Keratinocyte (primary cell): ENCODE data around the gene SUSD4. TPM values are rescaled to one million over a fixed set of nuclear protein-coding genes. Genes with fewer than 3 reads are reported as not detected.

Source experiments
- DNase-seq: peaks from one replicate; pipeline ENCODE4 v3.0.0-alpha.2; 2011; ENCODE audit warnings: low read depth, missing footprints, low spot score
- FAIRE-seq: peaks from 2 replicates; lab custom pipeline; 2011; peaks lifted over from hg19 to GRCh38; lab: Jason Lieb, UNC
- H2AFZ ChIP-seq: 2 replicates; pipeline ENCODE4 v1.6.0; 2012; ENCODE audit warnings: low read length, control low read depth, inconsistent platforms; ENCODE audit not compliant: control insufficient read depth
- H3K27ac ChIP-seq: 2 replicates; pipeline ENCODE4 v1.5.1; 2011; ENCODE audit warnings: low read length; ENCODE audit not compliant: control insufficient read depth, insufficient read depth
- H3K27me3 ChIP-seq: 3 replicates; pipeline ENCODE4 v1.6.0; 2011; ENCODE audit warnings: low read length; ENCODE audit not compliant: control insufficient read depth, insufficient read depth; ENCODE audit errors: extremely low read depth
- H3K36me3 ChIP-seq, 2 experiments: 2 replicates in 1 of 2; 3 replicates in 1 of 2; pipeline ENCODE4 v1.5.1; 2011; ENCODE audit warnings: low read length in 2 of 2, mild to moderate bottlenecking in 1 of 2; ENCODE audit not compliant: control insufficient read depth in 2 of 2, insufficient read depth in 2 of 2; ENCODE audit errors: extremely low read depth in 1 of 2
- H3K4me1 ChIP-seq: 3 replicates; pipeline ENCODE4 v1.5.1; 2011; ENCODE audit warnings: low read length; ENCODE audit not compliant: control insufficient read depth, insufficient read depth; ENCODE audit errors: extremely low read depth
- H3K4me2 ChIP-seq: 3 replicates; pipeline ENCODE4 v1.6.0; 2011; ENCODE audit warnings: low read depth, low read length; ENCODE audit not compliant: control insufficient read depth, insufficient read depth; ENCODE audit errors: extremely low read depth
- H3K4me3 ChIP-seq, 3 experiments: fragments of 200-600 bp in 1 of 3; sonication (generic) in 1 of 3; 2 replicates in 2 of 3; 3 replicates in 1 of 3; pipeline ENCODE4 v1.5.1; 2011 to 2016; ENCODE audit warnings: low read length in 3 of 3, mild to moderate bottlenecking in 3 of 3, control low read depth in 2 of 3, inconsistent platforms in 1 of 3, low read depth in 1 of 3, mixed read lengths in 1 of 3, mixed run types in 1 of 3, moderate library complexity in 1 of 3; ENCODE audit not compliant: control insufficient read depth in 2 of 3, insufficient read depth in 2 of 3; ENCODE audit errors: extremely low read depth in 1 of 3
- H3K79me2 ChIP-seq: 2 replicates; pipeline ENCODE4 v1.6.0; 2012; ENCODE audit warnings: low read length; ENCODE audit not compliant: control insufficient read depth, insufficient read depth
- H3K9ac ChIP-seq: 3 replicates; pipeline ENCODE4 v1.6.0; 2011; ENCODE audit warnings: low read length; ENCODE audit not compliant: control insufficient read depth, insufficient read depth; ENCODE audit errors: extremely low read depth
- H3K9me1 ChIP-seq: 3 replicates; pipeline ENCODE4 v1.6.0; 2011; ENCODE audit warnings: low read length; ENCODE audit not compliant: control insufficient read depth, insufficient read depth; ENCODE audit errors: extremely low read depth
- H3K9me3 ChIP-seq: 2 replicates; pipeline ENCODE4 v1.5.1; 2012; ENCODE audit warnings: low read depth, low read length; ENCODE audit not compliant: control insufficient read depth
- H4K20me1 ChIP-seq: 3 replicates; pipeline ENCODE4 v1.6.0; 2011; ENCODE audit warnings: low read length; ENCODE audit not compliant: control insufficient read depth, insufficient read depth; ENCODE audit errors: extremely low read depth
- CTCF ChIP-seq, 3 experiments: IDR thresholded peaks in 1 of 3; conservative IDR thresholded peaks in 1 of 3; optimal IDR thresholded peaks in 1 of 3; 2 replicates in 2 of 3; 3 replicates in 1 of 3; pipeline versions ENCODE3 to v1.5.1; 2011; ENCODE audit warnings: low read length in 3 of 3, mild to moderate bottlenecking in 3 of 3, moderate library complexity in 2 of 3, control low read depth in 1 of 3, inconsistent platforms in 1 of 3; ENCODE audit not compliant: insufficient read depth in 2 of 3; ENCODE audit errors: extremely low read depth in 1 of 3
- EZH2 ChIP-seq: IDR thresholded peaks from one replicate; pipeline ENCODE4 v1.6.1; 2012; ENCODE audit warnings: inconsistent platforms, mild to moderate bottlenecking, low read length, moderate library complexity
- dilution Hi-C: fragments of 300-500 bp; cut with MboI; formaldehyde crosslinking; loops from one replicate; pipeline ENCODE4 v1.7.0; 2020; ENCODE audit warnings: low sequenced_read_pairs; ENCODE audit not compliant: extremely low pct_ligation_motif_present
- polyA plus RNA-seq, 5 experiments: library from polyadenylated mRNA; depleted of rRNA in 3 of 5; stranded (reverse) in 3 of 5; stranded (forward) in 1 of 5; unstranded in 1 of 5; fragments of >200 nt; gene quantifications; 1 replicate in 1 of 5; 2 replicates in 3 of 5; 3 replicates in 1 of 5; pipeline versions ENCODE4 v1.2.1 to v1.2.3, GENCODE V29; 2011 to 2012; ENCODE audit warnings: missing spikeins in 2 of 5, low read depth in 1 of 5, low replicate concordance in 1 of 5

Gene SUSD4
- polyA plus RNA-seq, 1 donor (not counting 4 experiments of a cell fraction or from before 2014, with no cell fraction given), result 1.6 TPM

- no peaks in the 10 kb centered on the region for H3K9me1 ChIP-seq
- no peak for FAIRE-seq
- dilution Hi-C loops, result no loop called here
- no peaks in the 10 kb centered on the region for H3K79me2 ChIP-seq
- no peak overlapping the region for H3K9ac ChIP-seq
- no peak overlapping the region for H3K4me2 ChIP-seq
- H4K20me1 ChIP-seq, result no peaks in the 10 kb centered on the region
- H3K36me3 ChIP-seq, result no peaks in the 10 kb centered on the region
- H3K4me3 ChIP-seq, result no peak overlapping the region
- TF ChIP-seq EZH2 (no peak), CTCF (optimal IDR thresholded peaks at IDR 0.05 in 1 of 3, IDR thresholded peaks at IDR 0.05 in 1 of 3, conservative IDR thresholded peaks at IDR 0.05 in 1 of 3; ENCODE audit: extremely low read depth in 1 of 3, insufficient read depth in 2 of 3, low read length in 3 of 3) (no peak)
- no peak for DNase-seq
- no peak overlapping the region for H3K27ac ChIP-seq
- no peaks in the 10 kb centered on the region for H3K9me3 ChIP-seq
- peaks cover 6% of the 10 kb centered on the region for H3K4me1 ChIP-seq
- no peak overlapping the region for H2AFZ ChIP-seq
- no peaks in the 10 kb centered on the region for H3K27me3 ChIP-seq
Observed at GRCh38 chr1:223316082-223316481, 47.9 kb downstream of the SUSD4 start.

- no peak overlapping the region for H3K4me3 ChIP-seq
- peaks cover 6% of the 10 kb centered on the region for H3K4me1 ChIP-seq
- no peak overlapping the region for H3K27ac ChIP-seq
- no peak overlapping the region for H3K9ac ChIP-seq
- no peak for DNase-seq
- dilution Hi-C loops, result no loop called here
- H3K79me2 ChIP-seq, result no peaks in the 10 kb centered on the region
- no peak overlapping the region for H3K4me2 ChIP-seq
- no peak overlapping the region for H2AFZ ChIP-seq
- FAIRE-seq, result no peak
- H4K20me1 ChIP-seq, result no peaks in the 10 kb centered on the region
- H3K27me3 ChIP-seq, result no peaks in the 10 kb centered on the region
- no peaks in the 10 kb centered on the region for H3K9me1 ChIP-seq
- TF ChIP-seq CTCF (optimal IDR thresholded peaks at IDR 0.05 in 1 of 3, IDR thresholded peaks at IDR 0.05 in 1 of 3, conservative IDR thresholded peaks at IDR 0.05 in 1 of 3; ENCODE audit: extremely low read depth in 1 of 3, insufficient read depth in 2 of 3, low read length in 3 of 3), result no peak
- TF ChIP-seq EZH2, result no peak
- H3K9me3 ChIP-seq, result no peaks in the 10 kb centered on the region
- no peaks in the 10 kb centered on the region for H3K36me3 ChIP-seq
Observed at GRCh38 chr1:223315665-223316064, 48.3 kb downstream of the SUSD4 start.
